ENCODE data around the gene SERPINE3. TPM values are rescaled to one million over a fixed set of nuclear protein-coding genes. Genes with fewer than 3 reads are reported as not detected.

Gene SERPINE3
- polyA plus RNA-seq, 1 donor (not counting 4 experiments of a cell fraction or from before 2014, with no cell fraction given), result not detected

- Histone ChIP-seq H3K9ac (ENCODE audit: control insufficient read depth, extremely low read depth, insufficient read depth, low read length) (no peak overlapping the region), H3K9me1 (ENCODE audit: control insufficient read depth, extremely low read depth, insufficient read depth, low read length) (no peaks in the 10 kb centered on the region), H3K9me3 (ENCODE audit: control insufficient read depth, low read depth, low read length) (no peaks in the 10 kb centered on the region), H3K4me3 (ENCODE audit: control insufficient read depth in 2 of 3, extremely low read depth in 1 of 3, insufficient read depth in 2 of 3, low read depth in 1 of 3, low read length in 3 of 3) (no peak overlapping the region), H3K27me3 (ENCODE audit: control insufficient read depth, extremely low read depth, insufficient read depth, low read length) (no peaks in the 10 kb centered on the region), H3K27ac (ENCODE audit: control insufficient read depth, insufficient read depth, low read length) (no peak overlapping the region), H4K20me1 (ENCODE audit: control insufficient read depth, extremely low read depth, insufficient read depth, low read length) (no peaks in the 10 kb centered on the region), H3K4me1 (ENCODE audit: control insufficient read depth, extremely low read depth, insufficient read depth, low read length) (no peaks in the 10 kb centered on the region), H3K36me3 (ENCODE audit: control insufficient read depth in 2 of 2, extremely low read depth in 1 of 2, insufficient read depth in 2 of 2, low read length in 2 of 2) (peaks cover under 1 to 2% of the 10 kb centered on the region in 2 experiments), H3K79me2 (ENCODE audit: control insufficient read depth, insufficient read depth, low read length) (no peaks in the 10 kb centered on the region), H2AFZ (ENCODE audit: control insufficient read depth, low read length) (no peak overlapping the region), H3K4me2 (ENCODE audit: control insufficient read depth, extremely low read depth, insufficient read depth, low read depth, low read length) (no peak overlapping the region)
- no peak for TF ChIP-seq CTCF (optimal IDR thresholded peaks at IDR 0.05 in 1 of 3, IDR thresholded peaks at IDR 0.05 in 1 of 3, conservative IDR thresholded peaks at IDR 0.05 in 1 of 3; ENCODE audit: extremely low read depth in 1 of 3, insufficient read depth in 2 of 3, low read length in 3 of 3)
- TF ChIP-seq EZH2 (IDR thresholded peaks at IDR 0.05; ENCODE audit: low read length), result no peak
- dilution Hi-C loops (cut with MboI; ENCODE audit: extremely low pct_ligation_motif_present, low sequenced_read_pairs), result no loop called here
- DNase-seq (ENCODE audit: low read depth, low spot score) (no peak), FAIRE-seq (no peak)
Measured at GRCh38 chr13:51357928-51358595, 18.6 kb downstream of the SERPINE3 start.

DNA sequence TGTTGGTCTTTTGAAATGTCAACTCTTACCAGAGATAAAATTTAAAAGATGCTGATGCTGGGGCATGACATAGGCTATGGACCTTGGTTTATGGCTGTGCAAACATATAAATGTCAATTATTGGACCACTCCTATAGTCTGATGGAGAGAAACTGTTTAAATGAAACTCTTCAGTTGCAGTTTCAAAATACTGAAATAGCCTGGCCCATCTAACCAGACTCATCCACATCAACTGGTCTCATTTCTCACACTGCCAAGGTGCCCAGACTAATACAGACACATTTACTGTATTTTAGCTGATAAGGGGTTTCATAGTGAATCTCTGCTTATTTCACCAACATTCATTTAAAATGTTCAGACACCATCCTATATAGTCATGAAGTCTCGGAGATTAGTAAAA is 19.9 kb downstream of the SERPINE3 start:
- Histone ChIP-seq H3K9ac (ENCODE audit: control insufficient read depth, extremely low read depth, insufficient read depth, low read length) (no peak overlapping the region), H3K9me3 (ENCODE audit: control insufficient read depth, low read depth, low read length) (no peaks in the 10 kb centered on the region), H3K27me3 (ENCODE audit: control insufficient read depth, extremely low read depth, insufficient read depth, low read length) (no peaks in the 10 kb centered on the region), H3K27ac (ENCODE audit: control insufficient read depth, insufficient read depth, low read length) (no peak overlapping the region), H3K36me3 (ENCODE audit: control insufficient read depth in 2 of 2, extremely low read depth in 1 of 2, insufficient read depth in 2 of 2, low read length in 2 of 2) (peaks cover 2 to 3% of the 10 kb centered on the region in 2 experiments), H3K4me3 (ENCODE audit: control insufficient read depth in 2 of 3, extremely low read depth in 1 of 3, insufficient read depth in 2 of 3, low read depth in 1 of 3, low read length in 3 of 3) (no peak overlapping the region), H3K4me2 (ENCODE audit: control insufficient read depth, extremely low read depth, insufficient read depth, low read depth, low read length) (no peak overlapping the region), H3K79me2 (ENCODE audit: control insufficient read depth, insufficient read depth, low read length) (no peaks in the 10 kb centered on the region), H3K4me1 (ENCODE audit: control insufficient read depth, extremely low read depth, insufficient read depth, low read length) (peaks cover under 1% of the 10 kb centered on the region), H4K20me1 (ENCODE audit: control insufficient read depth, extremely low read depth, insufficient read depth, low read length) (no peaks in the 10 kb centered on the region), H2AFZ (ENCODE audit: control insufficient read depth, low read length) (no peak overlapping the region), H3K9me1 (ENCODE audit: control insufficient read depth, extremely low read depth, insufficient read depth, low read length) (no peaks in the 10 kb centered on the region)
- DNase-seq (ENCODE audit: low read depth, low spot score), result no peak
- no peak for TF ChIP-seq CTCF (optimal IDR thresholded peaks at IDR 0.05 in 1 of 3, IDR thresholded peaks at IDR 0.05 in 1 of 3, conservative IDR thresholded peaks at IDR 0.05 in 1 of 3; ENCODE audit: extremely low read depth in 1 of 3, insufficient read depth in 2 of 3, low read length in 3 of 3)
- no peak for TF ChIP-seq EZH2 (IDR thresholded peaks at IDR 0.05; ENCODE audit: low read length)
- dilution Hi-C loops (cut with MboI; ENCODE audit: extremely low pct_ligation_motif_present, low sequenced_read_pairs), result no loop called here
- no peak for FAIRE-seq
